Adrenal gland (tissue), 12 donors: ENCODE results near the gene DROSHA. TPM values are rescaled to one million over a fixed set of nuclear protein-coding genes. Genes with fewer than 3 reads are reported as not detected.

Experiments used
- DNase-seq, 7 donors: peaks; one replicate each; pipeline ENCODE4 v3.0.0-alpha.2; 2019 to 2020
- H3K27ac ChIP-seq, 5 donors: fragments of 200-600 bp; sonication (generic) in 4 of 5; 1 replicate in 3 of 5; 2 replicates in 2 of 5; pipeline versions ENCODE4 v1.5.1 to v1.8.0; 2016 to 2020; ENCODE audit warnings: mild to moderate bottlenecking in 1 of 5
- H3K27me3 ChIP-seq: fragments of 200-600 bp; 2 replicates; pipeline ENCODE4 v1.8.0; 2021
- H3K36me3 ChIP-seq, 2 donors: fragments of 200-600 bp; replicated peaks in 1 of 2; 1 replicate in 1 of 2; 2 replicates in 1 of 2; pipeline versions ENCODE4 v1.5.1 to v1.8.0; 2018 to 2022
- H3K4me1 ChIP-seq, 2 donors: fragments of 200-600 bp; replicated peaks in 1 of 2; 1 replicate in 1 of 2; 2 replicates in 1 of 2; pipeline versions ENCODE4 v1.5.1 to v1.8.0; 2018 to 2021
- H3K4me3 ChIP-seq, 4 donors: fragments of 200-600 bp; sonication (generic) in 3 of 4; one replicate each; pipeline ENCODE4 v1.5.1; 2016 to 2018
- H3K9me3 ChIP-seq, 3 donors: fragments of 200-600 bp; sonication (generic) in 1 of 3; replicated peaks in 1 of 3; 1 replicate in 2 of 3; 2 replicates in 1 of 3; pipeline versions ENCODE4 v1.5.1 to v1.8.0; 2016 to 2021
- POLR2A ChIP-seq, 2 donors: fragments of 450-650 bp; IDR thresholded peaks; one replicate each; pipeline ENCODE4 v1.6.1; 2017; ENCODE audit warnings: antibody characterized with exemption in 2 of 2, mild to moderate bottlenecking in 2 of 2, moderate library complexity in 1 of 2
- WGBS, 4 donors: extraction: QIAGEN DNeasy Blood & Tissue Kit in 2 of 4; methylation state at CpG; one replicate each; pipeline versions ENCODE4 v1.1.5 to v1.1.7; 2013 to 2017; 5-methylcytosine and 5-hydroxymethylcytosine counted together
- intact Hi-C, 2 donors: fragments of 100-400 bp; cut with DNase I; formaldehyde crosslinking; loops; one replicate each; pipeline versions ENCODE4 v1.14.1 to v1.15.0; 2022 to 2023
- polyA plus RNA-seq, 3 donors: library from polyadenylated mRNA; stranded (reverse); fragments of 200-250 nt in 2 of 3; fragments of 350-450 nt in 1 of 3; fragmentation: Illumina TruSeq in 1 of 3; extraction: RNeasy Lipid Tissue Mini Kit (QIAGEN cat#74804) in 1 of 3; gene quantifications; one replicate each; pipeline ENCODE4 v1.2.3, GENCODE V29; 2013 to 2014
- total RNA-seq, 9 donors: library from RNA; depleted of rRNA in 4 of 9; stranded (reverse); fragments of >200 nt in 4 of 9; fragments of 120-200 nt in 1 of 9; fragmentation: NEBNext Ultra II Directional in 1 of 9; extraction: Animal tissue kit (Norgen Biotek cat#: 25700) in 1 of 9; gene quantifications; one replicate each; pipeline versions ENCODE4 v1.1.0 to v1.2.4, GENCODE V29; 2013 to 2023
- TF ChIP-seq, protein P1 (sequence below), 6 experiments: fragments of 450-650 bp in 4 of 6; fragments of 200-600 bp in 2 of 6; sonication (generic) in 1 of 6; IDR thresholded peaks; 1 replicate in 5 of 6; 2 replicates in 1 of 6; pipeline versions ENCODE4 v1.5.1 to v1.8.0; 2016 to 2021; ENCODE audit warnings: antibody characterized with exemption in 6 of 6, mild to moderate bottlenecking in 2 of 6, moderate library complexity in 1 of 6
- donor health status: healthy with polysubstance abuse.
- donor health status: Bipolar disorder and iron deficiency.
- donor health status: DM: yes; HTN: yes; CAD: no.
- donor health status: DM: no; HTN: no; CAD: no.
- donor health status: DM: no; HTN: no; CAD: no.
- donor health status: DM: yes; HTN: yes; CAD: no.

Gene DROSHA
- total and polyA plus RNA-seq, 12 donors = 22.6 to 93.0 (median 44.2) TPM

DNA sequence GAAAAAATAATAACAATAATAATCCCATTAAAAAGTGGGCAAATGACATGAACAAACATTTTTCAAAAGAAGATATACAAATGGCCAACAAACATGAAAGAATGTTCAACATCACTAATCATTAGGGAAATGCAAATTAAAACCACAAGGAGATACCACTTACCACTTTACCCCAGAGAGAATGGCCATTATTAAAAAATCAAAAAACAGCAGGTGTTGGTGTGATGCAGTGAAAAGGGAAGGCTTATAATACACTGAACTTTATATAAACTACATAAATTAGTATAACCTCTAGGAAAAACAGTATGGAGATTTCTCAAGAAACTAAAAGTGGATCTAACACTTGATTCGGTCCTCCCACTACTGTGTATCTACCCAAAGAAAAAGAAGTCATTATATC lies 81.9 kb downstream of the DROSHA start:
- no peak for DNase-seq
- Histone ChIP-seq H3K27me3 (no peaks in the 10 kb centered on the region), H3K36me3 (peaks cover 0 to 35% of the 10 kb centered on the region in 2 donors), H3K4me3 (no peak overlapping the region), H3K9me3 (no peaks in the 10 kb centered on the region), H3K27ac (no peak overlapping the region), H3K4me1 (no peaks in the 10 kb centered on the region)
- TF ChIP-seq, protein P1, sequence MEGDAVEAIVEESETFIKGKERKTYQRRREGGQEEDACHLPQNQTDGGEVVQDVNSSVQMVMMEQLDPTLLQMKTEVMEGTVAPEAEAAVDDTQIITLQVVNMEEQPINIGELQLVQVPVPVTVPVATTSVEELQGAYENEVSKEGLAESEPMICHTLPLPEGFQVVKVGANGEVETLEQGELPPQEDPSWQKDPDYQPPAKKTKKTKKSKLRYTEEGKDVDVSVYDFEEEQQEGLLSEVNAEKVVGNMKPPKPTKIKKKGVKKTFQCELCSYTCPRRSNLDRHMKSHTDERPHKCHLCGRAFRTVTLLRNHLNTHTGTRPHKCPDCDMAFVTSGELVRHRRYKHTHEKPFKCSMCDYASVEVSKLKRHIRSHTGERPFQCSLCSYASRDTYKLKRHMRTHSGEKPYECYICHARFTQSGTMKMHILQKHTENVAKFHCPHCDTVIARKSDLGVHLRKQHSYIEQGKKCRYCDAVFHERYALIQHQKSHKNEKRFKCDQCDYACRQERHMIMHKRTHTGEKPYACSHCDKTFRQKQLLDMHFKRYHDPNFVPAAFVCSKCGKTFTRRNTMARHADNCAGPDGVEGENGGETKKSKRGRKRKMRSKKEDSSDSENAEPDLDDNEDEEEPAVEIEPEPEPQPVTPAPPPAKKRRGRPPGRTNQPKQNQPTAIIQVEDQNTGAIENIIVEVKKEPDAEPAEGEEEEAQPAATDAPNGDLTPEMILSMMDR (IDR thresholded peaks at IDR 0.05) = no peak
- TF ChIP-seq POLR2A (IDR thresholded peaks at IDR 0.05) = no peak
- intact Hi-C loops = no loop called here
- 91 to 100% (median 95%) methylated on average over 1 of the region's 1 CpG for WGBS, 4 donors

- H3K36me3 ChIP-seq = peaks cover 0 to 35% of the 10 kb centered on the region in 2 donors
- peaks cover 0 to 1% of the 10 kb centered on the region in 2 donors for H3K4me1 ChIP-seq
- no peaks in the 10 kb centered on the region for H3K27me3 ChIP-seq
- intact Hi-C loops = no loop called here
- H3K27ac ChIP-seq = no peak overlapping the region
- WGBS, 4 donors = 67 to 87% (median 70%) methylated on average over 7 of the region's 7 CpGs
- H3K4me3 ChIP-seq = no peak overlapping the region
- DNase-seq = peak in 3 of 7 donors; percentile 10 to 31 (median 10)
- TF ChIP-seq, protein P1 (IDR thresholded peaks at IDR 0.05) = no peak
- no peak for TF ChIP-seq POLR2A (IDR thresholded peaks at IDR 0.05)
- no peaks in the 10 kb centered on the region for H3K9me3 ChIP-seq
These were observed 82.7 kb downstream of the DROSHA start for GRCh38 chr5:31449174-31449573.

- TF ChIP-seq, protein P1 (IDR thresholded peaks at IDR 0.05) = no peak
- no peak for TF ChIP-seq POLR2A (IDR thresholded peaks at IDR 0.05)
- Histone ChIP-seq H3K9me3 (no peaks in the 10 kb centered on the region), H3K4me1 (peaks cover 0 to 8% of the 10 kb centered on the region in 2 donors), H3K4me3 (no peak overlapping the region), H3K27me3 (no peaks in the 10 kb centered on the region), H3K36me3 (peaks cover 0 to 22% of the 10 kb centered on the region in 2 donors), H3K27ac (no peak overlapping the region)
- intact Hi-C loops = no loop called here
- 94 to 97% (median 96%) methylated on average over 4 of the region's 4 CpGs for WGBS, 4 donors
- no peak for DNase-seq
These were observed 86.8 kb downstream of the DROSHA start for GRCh38 chr5:31445041-31445600.

GRCh38 chr5:31443572-31443971 lies 88.3 kb downstream of the DROSHA start:
- DNase-seq = no peak
- Histone ChIP-seq H3K4me3 (no peak overlapping the region), H3K27me3 (no peaks in the 10 kb centered on the region), H3K9me3 (no peaks in the 10 kb centered on the region), H3K4me1 (peaks cover 0 to 8% of the 10 kb centered on the region in 2 donors), H3K27ac (no peak overlapping the region), H3K36me3 (peaks cover 0 to 10% of the 10 kb centered on the region in 2 donors)
- 90 to 98% (median 97%) methylated on average over 3 of the region's 3 CpGs for WGBS, 4 donors
- intact Hi-C loops = no loop called here
- no peak for TF ChIP-seq POLR2A (IDR thresholded peaks at IDR 0.05)
- TF ChIP-seq, protein P1 (IDR thresholded peaks at IDR 0.05) = no peak
